Measurements from ENCODE around the gene CTNNBIP1. TPM values are rescaled to one million over a fixed set of nuclear protein-coding genes. Genes with fewer than 3 reads are reported as not detected.

The CTNNBIP1 gene
- total RNA-seq, 1 donor from 2014 or later = 6.7 TPM

GRCh38 chr1:9871021-9871420 lies 39.0 kb downstream of the CTNNBIP1 start:
- no peaks in the 10 kb centered on the region for H3K9me3 Mint-ChIP-seq
- H3K27me3 Mint-ChIP-seq = no peaks in the 10 kb centered on the region
- H3K4me3 Mint-ChIP-seq = no peak overlapping the region
- intact Hi-C loops (cut with micrococcal nuclease) = loop anchor here (10.0 kb wide), 1 partner anchor 484 kb away; no protein-coding TSS in a partner anchor
- peaks cover 5% of the 10 kb centered on the region for H3K4me1 Mint-ChIP-seq
- peak overlapping the region; percentile 63 for H3K27ac Mint-ChIP-seq
- TF ChIP-seq CTCF (IDR thresholded peaks at IDR 0.05) = no peak
- no peak for ATAC-seq (ENCODE audit: low read depth)
- POLR2A ChIA-PET = interaction anchor here (0.6 kb wide), 2 partner anchors 155 to 226 kb away, joined by 3 read pairs; no protein-coding TSS in a partner anchor
- H3K36me3 Mint-ChIP-seq (ENCODE audit: low read depth) = no peaks in the 10 kb centered on the region
- DNase-seq = no peak
- CTCF ChIA-PET = interaction anchor here (5.4 to 9.6 kb wide), 2 partner anchors 87 to 255 kb away, joined by 39 to 156 read pairs; no protein-coding TSS in a partner anchor

- POLR2A ChIA-PET = interaction anchor here (0.6 kb wide), 2 partner anchors 156 to 225 kb away, joined by 3 read pairs; no protein-coding TSS in a partner anchor
- Mint-ChIP-seq H3K27me3 (no peaks in the 10 kb centered on the region), H3K9me3 (no peaks in the 10 kb centered on the region), H3K27ac (peak overlapping the region; percentile 63), H3K4me3 (no peak overlapping the region), H3K4me1 (peaks cover 5% of the 10 kb centered on the region), H3K36me3 (ENCODE audit: low read depth) (no peaks in the 10 kb centered on the region)
- CTCF ChIA-PET = interaction anchor here (5.4 to 9.6 kb wide), 2 partner anchors 86 to 255 kb away, joined by 39 to 156 read pairs; no protein-coding TSS in a partner anchor
- intact Hi-C loops (cut with micrococcal nuclease) = loop anchor here (10.0 kb wide), 1 partner anchor 484 kb away; no protein-coding TSS in a partner anchor
- DNase-seq (no peak), ATAC-seq (ENCODE audit: low read depth) (no peak)
- no peak for TF ChIP-seq CTCF (IDR thresholded peaks at IDR 0.05)
These were observed 39.5 kb downstream of the CTNNBIP1 start for GRCh38 chr1:9870572-9870971.

GRCh38 chr1:9869831-9870251 lies 40.2 kb downstream of the CTNNBIP1 start:
- intact Hi-C loops (cut with micrococcal nuclease) = loop anchor here (10.0 kb wide), 2 partner anchors 485 to 585 kb away; no protein-coding TSS in a partner anchor
- DNase-seq = no peak
- Mint-ChIP-seq H3K9me3 (no peaks in the 10 kb centered on the region), H3K4me3 (no peak overlapping the region), H3K4me1 (peaks cover under 1% of the 10 kb centered on the region), H3K36me3 (ENCODE audit: low read depth) (no peaks in the 10 kb centered on the region), H3K27me3 (no peaks in the 10 kb centered on the region), H3K27ac (no peak overlapping the region)
- CTCF ChIA-PET = interaction anchor here (0.7 to 9.6 kb wide), 5 partner anchors 86 to 379 kb away, joined by 3 to 156 read pairs (median 7); no protein-coding TSS in a partner anchor
- no peak for ATAC-seq (ENCODE audit: low read depth)
- POLR2A ChIA-PET = interaction anchor here (0.6 kb wide), 1 partner anchor 245 kb away, joined by 3 read pairs; no protein-coding TSS in a partner anchor
- TF ChIP-seq CTCF (IDR thresholded peaks at IDR 0.05) = no peak

- no peak for DNase-seq
- TF ChIP-seq CTCF (IDR thresholded peaks at IDR 0.05) = no peak
- Mint-ChIP-seq H3K36me3 (ENCODE audit: low read depth) (no peaks in the 10 kb centered on the region), H3K9me3 (no peaks in the 10 kb centered on the region), H3K4me1 (no peaks in the 10 kb centered on the region), H3K27me3 (no peaks in the 10 kb centered on the region), H3K4me3 (no peak overlapping the region), H3K27ac (no peak overlapping the region)
- ChIA-PET POLR2A (no interaction called here), CTCF (interaction anchor here (0.7 to 9.6 kb wide), 16 partner anchors 27 to 561 kb away, joined by 3 to 156 read pairs (median 3); no protein-coding TSS in a partner anchor)
- no peak for ATAC-seq (ENCODE audit: low read depth)
- intact Hi-C loops (cut with micrococcal nuclease) = loop anchor here (10.0 kb wide), 1 partner anchor 583 kb away; no protein-coding TSS in a partner anchor
These were observed 41.9 kb downstream of the CTNNBIP1 start for GRCh38 chr1:9868244-9868590.

- intact Hi-C loops (cut with micrococcal nuclease) = loop anchor here (1.0 to 10.0 kb wide), 8 partner anchors 44 to 583 kb away; partner anchors contain the start of genes CLSTN1 and TMEM201
- peak; percentile 24 for TF ChIP-seq CTCF (IDR thresholded peaks at IDR 0.05)
- CTCF ChIA-PET = interaction anchor here (0.7 to 9.6 kb wide), 14 partner anchors 27 to 561 kb away, joined by 3 to 156 read pairs (median 3); no protein-coding TSS in a partner anchor
- POLR2A ChIA-PET = no interaction called here
- Mint-ChIP-seq H3K4me1 (no peaks in the 10 kb centered on the region), H3K4me3 (no peak overlapping the region), H3K36me3 (ENCODE audit: low read depth) (no peaks in the 10 kb centered on the region), H3K9me3 (no peaks in the 10 kb centered on the region), H3K27me3 (no peaks in the 10 kb centered on the region), H3K27ac (no peak overlapping the region)
- ATAC-seq (ENCODE audit: low read depth) (peak; percentile 97), DNase-seq (peak; percentile 79)
These were observed 42.4 kb downstream of the CTNNBIP1 start for GRCh38 chr1:9867408-9868243.

Measured in activated B cell treated with CpG ODN at 0.5 μM for 24 hours (primary cell).